Omental fat pad (tissue), 4 donors: ENCODE measurements around the gene ETV4. TPM values are rescaled to one million over a fixed set of nuclear protein-coding genes. Genes with fewer than 3 reads are reported as not detected.

ENCODE experiments used
- ATAC-seq: fragments of 150-250 bp; one replicate; pipeline ENCODE4 v1.9.1; 2016; ENCODE audit warnings: mild to moderate bottlenecking, moderate library complexity; ENCODE audit not compliant: low FRiP score
- DNase-seq: peaks from one replicate; pipeline ENCODE4 v3.0.0-alpha.2; 2019; ENCODE audit warnings: low spot score
- total RNA-seq, 4 donors: library from RNA; depleted of rRNA; stranded (reverse); fragments of >200 nt; gene quantifications; one replicate each; pipeline ENCODE4 v1.1.0, GENCODE V29; 2016
- TF ChIP-seq, protein P1 (sequence below), 3 donors: fragments of 450-650 bp; IDR thresholded peaks; one replicate each; pipeline ENCODE4 v1.5.1; 2016 to 2017; ENCODE audit warnings: antibody characterized with exemption in 3 of 3, mild to moderate bottlenecking in 3 of 3, moderate library complexity in 2 of 3

The ETV4 gene
- total RNA-seq, 4 donors from 2014 or later, result 0.37 to 1.3 TPM; not detected in 2

- ATAC-seq (no peak), DNase-seq (no peak)
- TF ChIP-seq, protein P1, sequence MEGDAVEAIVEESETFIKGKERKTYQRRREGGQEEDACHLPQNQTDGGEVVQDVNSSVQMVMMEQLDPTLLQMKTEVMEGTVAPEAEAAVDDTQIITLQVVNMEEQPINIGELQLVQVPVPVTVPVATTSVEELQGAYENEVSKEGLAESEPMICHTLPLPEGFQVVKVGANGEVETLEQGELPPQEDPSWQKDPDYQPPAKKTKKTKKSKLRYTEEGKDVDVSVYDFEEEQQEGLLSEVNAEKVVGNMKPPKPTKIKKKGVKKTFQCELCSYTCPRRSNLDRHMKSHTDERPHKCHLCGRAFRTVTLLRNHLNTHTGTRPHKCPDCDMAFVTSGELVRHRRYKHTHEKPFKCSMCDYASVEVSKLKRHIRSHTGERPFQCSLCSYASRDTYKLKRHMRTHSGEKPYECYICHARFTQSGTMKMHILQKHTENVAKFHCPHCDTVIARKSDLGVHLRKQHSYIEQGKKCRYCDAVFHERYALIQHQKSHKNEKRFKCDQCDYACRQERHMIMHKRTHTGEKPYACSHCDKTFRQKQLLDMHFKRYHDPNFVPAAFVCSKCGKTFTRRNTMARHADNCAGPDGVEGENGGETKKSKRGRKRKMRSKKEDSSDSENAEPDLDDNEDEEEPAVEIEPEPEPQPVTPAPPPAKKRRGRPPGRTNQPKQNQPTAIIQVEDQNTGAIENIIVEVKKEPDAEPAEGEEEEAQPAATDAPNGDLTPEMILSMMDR (IDR thresholded peaks at IDR 0.05), result no peak
Observed at GRCh38 chr17:43533699-43534098, 12.4 kb downstream of the ETV4 start.

GRCh38 chr17:43532581-43532980, 13.6 kb downstream of the ETV4 start:
- DNase-seq (no peak), ATAC-seq (no peak)
- TF ChIP-seq, protein P1 (IDR thresholded peaks at IDR 0.05), result no peak

GRCh38 chr17:43531955-43532354, 14.2 kb downstream of the ETV4 start:
- TF ChIP-seq, protein P1 (IDR thresholded peaks at IDR 0.05), result no peak
- no peak for ATAC-seq
- DNase-seq, result no peak

- DNase-seq, result no peak
- TF ChIP-seq, protein P1 (IDR thresholded peaks at IDR 0.05), result no peak
- ATAC-seq, result no peak
Observed at GRCh38 chr17:43531082-43531378, 15.1 kb downstream of the ETV4 start.

DNA sequence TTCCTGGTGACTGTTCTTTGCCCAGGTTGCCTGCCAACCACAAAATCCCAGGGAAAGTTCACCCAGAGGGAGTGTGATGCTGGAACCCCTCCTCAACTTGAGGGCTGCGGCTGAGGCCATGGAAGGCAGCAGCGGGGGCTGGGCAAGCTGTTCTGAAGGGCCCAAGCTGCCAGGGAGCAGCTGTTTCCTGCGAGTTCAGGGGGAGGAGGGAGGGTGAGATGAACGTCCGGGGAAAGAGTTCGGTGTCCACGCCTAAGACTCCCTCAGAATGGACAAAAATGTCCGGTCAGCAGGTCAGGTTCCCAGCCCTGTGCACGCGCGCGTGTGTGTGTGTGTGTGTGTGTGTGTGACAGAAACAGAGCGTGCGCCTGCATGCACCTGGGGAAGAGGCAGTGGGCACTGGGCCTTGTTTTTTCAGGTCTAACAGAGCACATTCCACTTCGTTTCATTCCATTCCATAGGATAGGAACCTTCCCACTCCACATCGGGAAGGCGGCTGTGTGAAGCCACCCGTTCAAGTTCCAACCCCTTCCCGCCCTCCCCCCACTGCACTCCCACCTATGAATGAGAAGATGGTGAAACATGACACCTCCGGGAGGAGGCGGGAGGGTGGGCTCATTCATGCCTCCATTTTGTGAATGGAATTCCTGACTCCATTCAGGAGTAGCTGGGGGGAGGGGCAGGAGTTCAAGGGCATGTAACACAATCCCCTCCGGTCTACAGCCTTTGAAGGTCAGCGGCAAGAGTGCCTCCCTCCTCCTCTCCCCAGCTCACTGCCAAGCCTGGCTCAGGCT, 15.7 kb downstream of the ETV4 start:
- TF ChIP-seq, protein P1 (IDR thresholded peaks at IDR 0.05), result no peak
- ATAC-seq, result peak; percentile 71
- DNase-seq, result no peak

DNA sequence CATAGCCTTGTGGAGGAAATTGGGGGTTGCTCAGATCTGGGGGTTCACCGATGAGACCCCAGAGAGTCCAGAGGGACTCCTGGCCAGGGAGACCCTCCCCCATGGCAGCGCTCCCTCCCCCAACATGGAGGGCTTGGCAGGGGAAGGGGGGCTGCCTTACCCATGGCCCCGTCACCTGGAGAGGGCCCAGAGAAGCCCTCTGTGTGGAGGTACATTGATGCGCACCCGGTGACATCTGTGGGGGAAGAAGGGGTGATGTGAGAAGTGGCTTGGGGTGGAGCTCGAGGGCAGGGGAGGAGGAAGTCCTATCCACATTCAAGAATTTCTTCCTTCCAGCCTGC, 16.2 kb downstream of the ETV4 start:
- DNase-seq (no peak), ATAC-seq (no peak)
- TF ChIP-seq, protein P1 (IDR thresholded peaks at IDR 0.05), result no peak
